Esophagus squamous epithelium (tissue), 4 donors: ENCODE results near the gene SMYD3.

Experiments used
- CTCF ChIP-seq, 6 experiments: fragments of 450-650 bp in 4 of 6; fragments of 200-600 bp in 2 of 6; sonication (generic) in 2 of 6; IDR thresholded peaks; one replicate each; pipeline ENCODE4 v1.5.1; 2016 to 2019; ENCODE audit warnings: antibody characterized with exemption in 6 of 6, mild to moderate bottlenecking in 4 of 6, moderate library complexity in 4 of 6
- POLR2A ChIP-seq, 4 donors: fragments of 450-650 bp; IDR thresholded peaks; one replicate each; pipeline ENCODE4 v1.6.1; 2017; ENCODE audit warnings: antibody characterized with exemption in 4 of 4, mild to moderate bottlenecking in 4 of 4, moderate library complexity in 3 of 4

GRCh38 chr1:245968775-245969174 lies 538.3 kb downstream of the SMYD3 start:
- TF ChIP-seq CTCF (IDR thresholded peaks at IDR 0.05) (no peak), POLR2A (IDR thresholded peaks at IDR 0.05) (no peak)
